Skeletal muscle tissue (tissue), 4 donors: ENCODE results near the gene FPGT. TPM values are rescaled to one million over a fixed set of nuclear protein-coding genes. Genes with fewer than 3 reads are reported as not detected.

Experiments
- H3K27ac ChIP-seq: one replicate; pipeline ENCODE4 v1.7.0; 2013; ENCODE audit warnings: mild to moderate bottlenecking, low read depth, low read length, inconsistent platforms
- H3K27me3 ChIP-seq, 3 donors: one replicate each; pipeline ENCODE4 v1.7.0; 2013; ENCODE audit warnings: low read length in 3 of 3; ENCODE audit not compliant: control insufficient read depth in 3 of 3, insufficient read depth in 3 of 3
- H3K36me3 ChIP-seq, 3 donors: one replicate each; pipeline ENCODE4 v1.7.0; 2013; ENCODE audit warnings: low read length in 3 of 3; ENCODE audit not compliant: control insufficient read depth in 3 of 3, insufficient read depth in 3 of 3
- H3K4me1 ChIP-seq, 3 donors: one replicate each; pipeline ENCODE4 v1.7.0; 2013; ENCODE audit warnings: low read length in 3 of 3, mild to moderate bottlenecking in 3 of 3; ENCODE audit not compliant: control insufficient read depth in 3 of 3, insufficient read depth in 3 of 3
- H3K4me3 ChIP-seq, 3 donors: one replicate each; pipeline ENCODE4 v1.7.0; 2013; ENCODE audit warnings: low read length in 3 of 3
- H3K9ac ChIP-seq, 3 donors: one replicate each; pipeline ENCODE4 v1.7.0; 2013; ENCODE audit warnings: low read length in 3 of 3, mild to moderate bottlenecking in 3 of 3, moderate library complexity in 2 of 3, low read depth in 1 of 3
- H3K9me3 ChIP-seq, 3 donors: one replicate each; pipeline ENCODE4 v1.7.0; 2013; ENCODE audit warnings: low read length in 3 of 3; ENCODE audit not compliant: control insufficient read depth in 3 of 3
- total RNA-seq: library from RNA; depleted of rRNA; stranded (reverse); fragments of >200 nt; gene quantifications from one replicate; pipeline ENCODE4 v1.2.3, GENCODE V29; 2014
- donor health status: Osteomylitis.

The FPGT gene
- total RNA-seq, 1 donor from 2014 or later = 15.1 TPM

- no peak overlapping the region for H3K4me3 ChIP-seq
- peaks cover 3 to 16% (median 16%) of the 10 kb centered on the region in 3 donors for H3K36me3 ChIP-seq
- no peak overlapping the region for H3K27ac ChIP-seq
- H3K4me1 ChIP-seq = no peaks in the 10 kb centered on the region
- H3K9me3 ChIP-seq = no peaks in the 10 kb centered on the region
- no peak overlapping the region for H3K9ac ChIP-seq
- no peaks in the 10 kb centered on the region for H3K27me3 ChIP-seq
Measured at GRCh38 chr1:74205266-74205665, 7.2 kb downstream of the FPGT start.

- Histone ChIP-seq H3K27me3 (no peaks in the 10 kb centered on the region), H3K27ac (no peak overlapping the region), H3K36me3 (no peaks in the 10 kb centered on the region), H3K9me3 (no peaks in the 10 kb centered on the region), H3K9ac (no peak overlapping the region), H3K4me1 (no peaks in the 10 kb centered on the region), H3K4me3 (no peak overlapping the region)
Measured at GRCh38 chr1:74215229-74215628, 17.2 kb downstream of the FPGT start.

GRCh38 chr1:74222701-74223100 lies 24.7 kb downstream of the FPGT start:
- peaks cover 0 to 7% (median 0%) of the 10 kb centered on the region in 3 donors for H3K9me3 ChIP-seq
- no peaks in the 10 kb centered on the region for H3K27me3 ChIP-seq
- no peak overlapping the region for H3K4me3 ChIP-seq
- no peaks in the 10 kb centered on the region for H3K4me1 ChIP-seq
- no peak overlapping the region for H3K9ac ChIP-seq
- no peaks in the 10 kb centered on the region for H3K36me3 ChIP-seq
- no peak overlapping the region for H3K27ac ChIP-seq

- Histone ChIP-seq H3K27me3 (no peaks in the 10 kb centered on the region), H3K36me3 (no peaks in the 10 kb centered on the region), H3K27ac (no peak overlapping the region), H3K9me3 (peaks cover 0 to 10% (median 0%) of the 10 kb centered on the region in 3 donors), H3K4me3 (no peak overlapping the region), H3K9ac (no peak overlapping the region), H3K4me1 (no peaks in the 10 kb centered on the region)
Measured at GRCh38 chr1:74223453-74223852, 25.4 kb downstream of the FPGT start.

DNA sequence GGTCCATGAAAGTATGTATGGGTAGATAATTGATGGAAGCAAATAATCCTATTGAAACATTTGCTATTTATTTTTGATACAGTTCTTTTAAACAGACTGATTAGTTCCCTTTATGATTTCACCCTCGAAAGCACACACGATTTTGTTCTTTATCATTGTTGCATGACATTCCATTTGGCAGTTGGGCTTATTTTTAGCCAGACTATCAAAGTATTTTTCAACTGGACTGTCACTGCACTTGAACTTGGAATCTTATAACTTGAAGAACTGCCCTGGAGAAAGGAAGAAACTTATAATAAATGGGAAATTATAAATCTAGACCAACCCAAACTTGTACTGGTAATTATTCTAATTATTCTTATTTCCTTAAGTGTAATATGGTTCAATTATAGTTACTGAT lies 37.1 kb downstream of the FPGT start, which contains the start of gene TNNI3K:
Gene TNNI3K (plus strand): TSS at position 235 of the 400 bp plus-strand sequence. CDS start 65 bp downstream, at position 300.
- H3K36me3 ChIP-seq = no peaks in the 10 kb centered on the region
- no peak within 1 kb of the TSS for H3K4me3 ChIP-seq
- no peaks in the 10 kb centered on the region for H3K9me3 ChIP-seq
- no peak within 1 kb of the TSS for H3K27ac ChIP-seq
- H3K27me3 ChIP-seq = no peaks in the 10 kb centered on the region
- H3K4me1 ChIP-seq = no peaks in the 10 kb centered on the region
- no peak within 1 kb of the TSS for H3K9ac ChIP-seq

DNA sequence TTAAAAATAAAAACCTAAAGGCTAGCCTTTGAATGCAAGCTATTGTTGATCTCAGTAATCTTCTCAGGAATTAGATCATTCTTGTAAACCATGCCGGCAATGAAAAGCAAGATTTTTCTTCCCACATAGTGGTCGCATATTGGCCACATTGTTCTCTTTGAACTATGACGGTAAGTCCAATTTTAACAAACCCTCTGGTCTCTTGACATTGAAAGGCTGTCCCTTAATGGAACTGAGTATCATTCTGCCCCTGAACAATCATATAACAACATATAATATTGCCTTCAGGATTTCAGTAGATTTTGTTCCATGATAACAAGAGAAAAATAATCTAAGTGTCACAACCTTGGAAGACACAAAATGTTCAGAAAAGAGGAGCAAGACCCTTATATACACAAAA lies 38.4 kb downstream of the FPGT start:
- no peak overlapping the region for H3K4me3 ChIP-seq
- H3K27me3 ChIP-seq = no peaks in the 10 kb centered on the region
- H3K36me3 ChIP-seq = no peaks in the 10 kb centered on the region
- no peaks in the 10 kb centered on the region for H3K4me1 ChIP-seq
- no peak overlapping the region for H3K27ac ChIP-seq
- H3K9ac ChIP-seq = no peak overlapping the region
- H3K9me3 ChIP-seq = no peaks in the 10 kb centered on the region

DNA sequence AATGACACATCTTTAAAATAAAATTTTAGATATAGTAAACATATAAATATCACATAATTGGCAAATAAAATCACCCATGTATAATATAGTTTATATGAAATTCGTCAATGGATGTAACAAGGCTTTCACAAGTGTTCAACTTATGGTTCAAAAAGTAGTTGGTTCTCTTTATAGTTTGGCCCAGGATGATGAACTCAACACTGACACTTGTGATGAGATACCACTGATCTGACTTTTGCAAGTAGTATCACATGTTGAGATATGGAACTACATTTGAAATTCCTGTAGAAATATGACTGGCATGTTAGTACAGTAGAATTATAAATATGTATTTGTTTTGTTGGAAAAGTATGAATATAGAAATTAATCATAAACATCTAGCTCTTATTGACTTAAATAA lies 39.0 kb downstream of the FPGT start:
- no peak overlapping the region for H3K27ac ChIP-seq

GRCh38 chr1:74237787-74238186 lies 39.7 kb downstream of the FPGT start:
- no peak overlapping the region for H3K4me3 ChIP-seq
- no peak overlapping the region for H3K9ac ChIP-seq
- H3K27me3 ChIP-seq = no peaks in the 10 kb centered on the region
- H3K9me3 ChIP-seq = no peaks in the 10 kb centered on the region
- H3K4me1 ChIP-seq = no peaks in the 10 kb centered on the region
- H3K36me3 ChIP-seq = no peaks in the 10 kb centered on the region
- H3K27ac ChIP-seq = no peak overlapping the region

More for the DNA sequence above, 39.0 kb downstream of the FPGT start:
- H3K4me3 ChIP-seq = no peak overlapping the region
- no peak overlapping the region for H3K9ac ChIP-seq
- no peaks in the 10 kb centered on the region for H3K27me3 ChIP-seq
- H3K9me3 ChIP-seq = no peaks in the 10 kb centered on the region
- no peaks in the 10 kb centered on the region for H3K36me3 ChIP-seq
- no peaks in the 10 kb centered on the region for H3K4me1 ChIP-seq

- H3K27ac ChIP-seq = no peak overlapping the region
- H3K9me3 ChIP-seq = no peaks in the 10 kb centered on the region
- H3K4me1 ChIP-seq = no peaks in the 10 kb centered on the region
- H3K36me3 ChIP-seq = no peaks in the 10 kb centered on the region
- no peak overlapping the region for H3K9ac ChIP-seq
- H3K27me3 ChIP-seq = no peaks in the 10 kb centered on the region
- H3K4me3 ChIP-seq = no peak overlapping the region
Measured at GRCh38 chr1:74245168-74245772, 47.2 kb downstream of the FPGT start.

DNA sequence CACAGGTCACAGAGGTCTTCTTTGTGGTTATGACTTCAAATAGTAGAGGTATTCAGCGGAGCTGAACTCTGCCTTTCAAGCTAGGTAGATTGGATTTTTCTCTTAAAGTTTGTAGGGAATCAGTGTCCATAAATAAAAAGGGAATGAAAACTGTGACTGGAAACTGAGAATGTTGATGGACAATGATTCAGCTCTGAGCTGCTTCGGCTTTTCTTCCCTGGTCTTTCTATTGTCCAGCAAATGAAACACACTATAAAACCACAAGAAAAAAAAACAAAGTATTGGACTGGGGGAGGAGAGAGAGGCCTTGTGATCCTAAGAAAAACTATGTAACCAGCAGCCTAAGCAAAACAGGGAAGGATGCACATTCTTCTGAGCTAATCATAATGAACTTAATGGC lies 48.3 kb downstream of the FPGT start:
- H3K4me3 ChIP-seq = no peak overlapping the region
- H3K9ac ChIP-seq = no peak overlapping the region
- H3K27me3 ChIP-seq = no peaks in the 10 kb centered on the region
- H3K4me1 ChIP-seq = no peaks in the 10 kb centered on the region
- H3K36me3 ChIP-seq = no peaks in the 10 kb centered on the region
- no peaks in the 10 kb centered on the region for H3K9me3 ChIP-seq
- no peak overlapping the region for H3K27ac ChIP-seq
